Smooth muscle cell (in vitro differentiated cells): Measurements from ENCODE around the gene QTRT2. TPM values are rescaled to one million over a fixed set of nuclear protein-coding genes. Genes with fewer than 3 reads are reported as not detected.

Experiments
- DNase-seq: peaks from one replicate; lab custom pipeline; 2025; ENCODE audit not compliant: unreplicated experiment; lab: John Stamatoyannopoulos, UW
- H2AFZ ChIP-seq: fragments of 200-600 bp; sonication (generic); 2 replicates; pipeline ENCODE4 v1.6.0; 2016; ENCODE audit warnings: antibody characterized with exemption, low read depth, mild to moderate bottlenecking
- H3F3A ChIP-seq: fragments of 200-600 bp; sonication (generic); 2 replicates; pipeline ENCODE4 v1.6.0; 2017; ENCODE audit warnings: antibody characterized with exemption, low read depth
- H3K27ac ChIP-seq: fragments of 200-600 bp; sonication (generic); 2 replicates; pipeline ENCODE4 v1.5.1; 2016; ENCODE audit warnings: low read depth, mild to moderate bottlenecking
- H3K27me3 ChIP-seq: fragments of 200-600 bp; sonication (generic); 2 replicates; pipeline ENCODE4 v1.6.1; 2016; ENCODE audit warnings: low read depth, mild to moderate bottlenecking
- H3K36me3 ChIP-seq: fragments of 200-600 bp; sonication (generic); 2 replicates; pipeline ENCODE4 v1.5.1; 2016; ENCODE audit warnings: low read depth
- H3K4me1 ChIP-seq: fragments of 200-600 bp; sonication (generic); 2 replicates; pipeline ENCODE4 v1.5.1; 2016; ENCODE audit warnings: low read depth
- H3K4me2 ChIP-seq: fragments of 200-600 bp; sonication (generic); 2 replicates; pipeline ENCODE4 v1.6.0; 2016; ENCODE audit warnings: mild to moderate bottlenecking
- H3K4me3 ChIP-seq: fragments of 200-600 bp; sonication (generic); 2 replicates; pipeline ENCODE4 v1.5.1; 2016; ENCODE audit warnings: mild to moderate bottlenecking
- H3K79me2 ChIP-seq: fragments of 200-600 bp; sonication (generic); 2 replicates; pipeline ENCODE4 v1.6.0; 2016; ENCODE audit warnings: low read depth, mild to moderate bottlenecking
- H3K9ac ChIP-seq: fragments of 200-600 bp; sonication (generic); 2 replicates; pipeline ENCODE4 v1.6.0; 2016; ENCODE audit warnings: low read depth
- H3K9me3 ChIP-seq: fragments of 200-600 bp; sonication (generic); replicated peaks from 2 replicates; pipeline ENCODE4 v1.5.1; 2016; ENCODE audit warnings: low read depth
- H4K20me1 ChIP-seq: fragments of 200-600 bp; sonication (generic); 2 replicates; pipeline ENCODE4 v1.6.0; 2016; ENCODE audit warnings: low read depth
- WGBS: methylation state at CpG from one replicate; pipeline ENCODE4 v1.1.7; 2016; ENCODE audit warnings: low lambda C conversion rate; 5-methylcytosine and 5-hydroxymethylcytosine counted together
- polyA plus RNA-seq: library from polyadenylated mRNA; unstranded; fragments of >200 nt; fragmentation: Nextera tagmentation; extraction: Ambion mirVana; gene quantifications from 2 replicates; pipeline ENCODE4 v1.2.1, GENCODE V29; 2016
- total RNA-seq: library from RNA; depleted of rRNA; stranded (reverse); fragments of >200 nt; gene quantifications from 2 replicates; pipeline ENCODE4 v1.2.3, GENCODE V29; 2014
- TF ChIP-seq, protein P1 (sequence below): fragments of 200-600 bp; sonication (generic); IDR thresholded peaks from 2 replicates; pipeline ENCODE4 v1.5.1; 2017; ENCODE audit warnings: borderline replicate concordance, mild to moderate bottlenecking, antibody characterized with exemption; ENCODE audit not compliant: insufficient read depth, poor library complexity, severe bottlenecking

QTRT2 gene
- total and polyA plus RNA-seq, 2 experiments from 2014 or later, result 7.1 to 14.9 TPM

DNA sequence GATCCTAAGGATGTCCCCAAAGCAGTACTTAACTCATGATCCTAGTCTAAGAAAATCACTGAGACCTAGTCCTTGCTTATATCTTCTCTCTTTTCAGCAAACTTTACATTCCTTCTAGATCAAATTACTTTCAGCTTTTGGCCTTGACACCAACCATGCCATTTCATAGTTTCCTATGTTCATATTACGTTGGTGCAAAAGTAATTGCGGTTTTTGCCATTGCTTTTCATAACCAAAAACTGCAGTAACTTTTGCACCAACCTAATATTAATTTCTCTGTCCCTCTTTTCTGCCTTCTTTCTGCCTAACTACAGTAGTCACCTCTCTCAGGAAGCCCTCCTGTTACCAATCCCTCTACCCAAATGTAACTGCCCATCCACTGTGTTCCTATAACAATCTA is 37.1 kb upstream of the QTRT2 start:
- Histone ChIP-seq H3K4me2 (no peak overlapping the region), H3K9ac (no peak overlapping the region), H2AFZ (no peak overlapping the region), H3K4me3 (no peak overlapping the region), H4K20me1 (no peaks in the 10 kb centered on the region), H3F3A (no peaks in the 10 kb centered on the region), H3K36me3 (no peaks in the 10 kb centered on the region), H3K9me3 (no peaks in the 10 kb centered on the region), H3K27ac (no peak overlapping the region), H3K79me2 (no peaks in the 10 kb centered on the region), H3K27me3 (no peaks in the 10 kb centered on the region), H3K4me1 (no peaks in the 10 kb centered on the region)
- no peak for DNase-seq
- TF ChIP-seq, protein P1, sequence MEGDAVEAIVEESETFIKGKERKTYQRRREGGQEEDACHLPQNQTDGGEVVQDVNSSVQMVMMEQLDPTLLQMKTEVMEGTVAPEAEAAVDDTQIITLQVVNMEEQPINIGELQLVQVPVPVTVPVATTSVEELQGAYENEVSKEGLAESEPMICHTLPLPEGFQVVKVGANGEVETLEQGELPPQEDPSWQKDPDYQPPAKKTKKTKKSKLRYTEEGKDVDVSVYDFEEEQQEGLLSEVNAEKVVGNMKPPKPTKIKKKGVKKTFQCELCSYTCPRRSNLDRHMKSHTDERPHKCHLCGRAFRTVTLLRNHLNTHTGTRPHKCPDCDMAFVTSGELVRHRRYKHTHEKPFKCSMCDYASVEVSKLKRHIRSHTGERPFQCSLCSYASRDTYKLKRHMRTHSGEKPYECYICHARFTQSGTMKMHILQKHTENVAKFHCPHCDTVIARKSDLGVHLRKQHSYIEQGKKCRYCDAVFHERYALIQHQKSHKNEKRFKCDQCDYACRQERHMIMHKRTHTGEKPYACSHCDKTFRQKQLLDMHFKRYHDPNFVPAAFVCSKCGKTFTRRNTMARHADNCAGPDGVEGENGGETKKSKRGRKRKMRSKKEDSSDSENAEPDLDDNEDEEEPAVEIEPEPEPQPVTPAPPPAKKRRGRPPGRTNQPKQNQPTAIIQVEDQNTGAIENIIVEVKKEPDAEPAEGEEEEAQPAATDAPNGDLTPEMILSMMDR, result no peak
- 94% methylated on average over 2 of the region's 2 CpGs for WGBS

DNA sequence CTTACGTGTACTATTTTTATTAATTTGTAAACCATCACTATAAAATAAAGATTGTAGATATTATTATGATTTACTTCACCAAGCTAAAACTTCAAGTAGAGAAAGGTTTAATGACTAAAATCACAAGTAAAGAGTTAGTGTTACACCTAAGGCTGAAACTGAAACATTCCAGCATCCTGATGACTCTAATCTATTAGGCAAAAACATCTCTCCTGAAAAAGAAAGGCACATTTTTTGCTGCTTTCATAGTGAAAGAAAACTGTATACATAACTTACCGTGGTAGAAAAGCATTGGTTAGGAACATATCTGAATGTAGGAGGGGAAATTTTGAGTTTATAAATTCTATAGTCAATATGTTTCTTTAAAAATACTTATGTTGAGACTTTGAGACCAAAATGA is 35.6 kb upstream of the QTRT2 start:
- no peak overlapping the region for H3K9ac ChIP-seq
- no peaks in the 10 kb centered on the region for H3K9me3 ChIP-seq
- DNase-seq, result no peak
- H3K79me2 ChIP-seq, result no peaks in the 10 kb centered on the region
- TF ChIP-seq, protein P1, result no peak
- no peaks in the 10 kb centered on the region for H3F3A ChIP-seq
- no peaks in the 10 kb centered on the region for H3K27me3 ChIP-seq
- no peaks in the 10 kb centered on the region for H3K4me1 ChIP-seq
- H3K4me3 ChIP-seq, result no peak overlapping the region
- no peak overlapping the region for H3K4me2 ChIP-seq
- no peak overlapping the region for H2AFZ ChIP-seq
- no peak overlapping the region for H3K27ac ChIP-seq
- H3K36me3 ChIP-seq, result no peaks in the 10 kb centered on the region
- H4K20me1 ChIP-seq, result no peaks in the 10 kb centered on the region
- 85% methylated on average over 2 of the region's 2 CpGs for WGBS

DNA sequence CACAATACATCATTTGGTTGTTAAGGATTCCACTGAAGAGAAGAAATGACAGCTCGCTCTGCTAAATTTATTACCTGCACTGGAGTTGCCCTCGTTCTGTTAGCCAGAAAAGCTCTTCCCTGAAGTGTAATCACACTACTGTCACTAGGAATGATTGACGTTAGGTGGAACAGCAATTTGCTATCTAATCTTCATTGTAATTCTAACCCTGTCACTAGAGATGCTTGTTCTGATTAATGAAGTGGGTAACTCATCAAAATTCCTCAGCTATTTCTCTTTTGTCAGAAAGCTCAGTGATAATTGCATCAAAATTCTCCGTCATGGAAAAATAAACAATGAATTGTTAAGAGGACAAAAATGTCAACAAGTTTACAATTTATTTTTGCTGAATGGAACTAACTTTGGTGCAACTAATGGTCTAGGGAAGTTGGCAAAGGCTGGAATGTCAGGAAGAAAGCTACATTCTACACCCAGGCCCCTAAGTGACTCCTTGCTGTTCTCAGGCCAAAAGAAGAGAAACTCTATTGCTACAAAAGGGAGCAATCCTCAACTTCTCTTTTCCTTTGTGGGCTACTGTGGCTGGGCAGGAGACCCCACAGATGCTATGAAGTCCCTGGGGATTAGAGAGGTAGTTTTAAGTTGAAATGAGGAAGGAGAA is 34.3 kb upstream of the QTRT2 start:
- Histone ChIP-seq H3K4me1 (no peaks in the 10 kb centered on the region), H3K27ac (no peak overlapping the region), H3K4me2 (no peak overlapping the region), H3F3A (no peaks in the 10 kb centered on the region), H3K9me3 (no peaks in the 10 kb centered on the region), H3K9ac (no peak overlapping the region), H3K36me3 (no peaks in the 10 kb centered on the region), H2AFZ (no peak overlapping the region), H4K20me1 (no peaks in the 10 kb centered on the region), H3K27me3 (no peaks in the 10 kb centered on the region), H3K4me3 (no peak overlapping the region), H3K79me2 (no peaks in the 10 kb centered on the region)
- TF ChIP-seq, protein P1, result no peak
- DNase-seq, result no peak
- 66% methylated on average over 4 of the region's 4 CpGs for WGBS

DNA sequence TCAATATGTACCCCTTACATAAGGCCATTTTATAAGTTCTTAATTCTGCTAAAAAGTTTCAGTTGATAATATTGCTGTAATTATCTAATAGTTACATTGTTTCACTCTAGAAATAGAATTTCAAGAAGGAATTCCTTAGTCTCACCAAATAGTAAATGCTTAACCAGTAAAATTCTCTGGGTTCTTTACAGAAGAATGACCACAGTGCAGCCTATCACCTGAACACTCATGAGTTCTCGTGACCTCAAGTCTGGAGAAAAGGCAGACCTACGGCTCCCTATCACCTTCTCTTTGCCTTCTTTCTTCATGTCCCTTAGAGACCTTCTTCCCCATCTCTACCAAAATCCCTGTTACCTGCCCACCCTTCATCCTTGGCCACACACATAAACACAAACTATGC is 31.1 kb upstream of the QTRT2 start:
- DNase-seq, result no peak
- Histone ChIP-seq H3K27me3 (no peaks in the 10 kb centered on the region), H3K9ac (no peak overlapping the region), H3F3A (no peaks in the 10 kb centered on the region), H4K20me1 (no peaks in the 10 kb centered on the region), H2AFZ (no peak overlapping the region), H3K4me3 (no peak overlapping the region), H3K9me3 (no peaks in the 10 kb centered on the region), H3K4me1 (no peaks in the 10 kb centered on the region), H3K27ac (no peak overlapping the region), H3K36me3 (no peaks in the 10 kb centered on the region), H3K4me2 (no peak overlapping the region), H3K79me2 (no peaks in the 10 kb centered on the region)
- TF ChIP-seq, protein P1, result no peak
- 85% methylated on average over 2 of the region's 2 CpGs for WGBS
